HepG2 (cell line): ENCODE results near the gene GGA1. TPM values are rescaled to one million over a fixed set of nuclear protein-coding genes. Genes with fewer than 3 reads are reported as not detected.

ENCODE experiments used
- BORCS8-MEF2B ChIP-seq: sonication (generic); formaldehyde crosslinking; IDR thresholded peaks from 2 replicates; pipeline ENCODE4 v1.8.0; 2022; ENCODE audit warnings: mild to moderate bottlenecking, missing genetic modification reagents
- CAMTA2 ChIP-seq: sonication (generic); formaldehyde crosslinking; IDR thresholded peaks from 2 replicates; pipeline ENCODE4 v1.4.0; 2020; ENCODE audit warnings: mild to moderate bottlenecking, missing genetic modification reagents, borderline replicate concordance
- FOXC1 ChIP-seq: sonication (generic); formaldehyde crosslinking; IDR thresholded peaks from 2 replicates; pipeline ENCODE4 v1.8.0; 2022; ENCODE audit warnings: mild to moderate bottlenecking, missing genetic modification reagents, borderline replicate concordance
- GLI4 ChIP-seq: sonication (generic); formaldehyde crosslinking; IDR thresholded peaks from 2 replicates; pipeline ENCODE4 v1.5.1; 2020; ENCODE audit warnings: missing genetic modification reagents, mild to moderate bottlenecking, moderate library complexity, borderline replicate concordance
- HHEX ChIP-seq: IDR thresholded peaks from 2 replicates; pipeline ENCODE4 v1.6.1; 2016; ENCODE audit warnings: control low read depth
- IKZF4 ChIP-seq: sonication (generic); formaldehyde crosslinking; IDR thresholded peaks from 2 replicates; pipeline ENCODE4 v1.5.1; 2020; ENCODE audit warnings: borderline replicate concordance, mild to moderate bottlenecking, low read depth, missing genetic modification reagents; ENCODE audit errors: not compliant biosample characterization
- KMT2A ChIP-seq: sonication (generic); formaldehyde crosslinking; IDR thresholded peaks from 2 replicates; pipeline ENCODE4 v1.4.0; 2020; ENCODE audit warnings: missing genetic modification reagents
- MXD4 ChIP-seq: IDR thresholded peaks from 2 replicates; pipeline ENCODE4 v1.6.1; 2016; ENCODE audit warnings: mild to moderate bottlenecking, missing biosample characterization, missing genetic modification reagents
- NFE2L2 ChIP-seq: fragments of 150-350 bp; IDR thresholded peaks from 2 replicates; pipeline ENCODE4 v1.6.1; 2014; ENCODE audit warnings: low read length
- RELA ChIP-seq: sonication (generic); formaldehyde crosslinking; IDR thresholded peaks from 2 replicates; pipeline ENCODE4 v1.4.0; 2020; ENCODE audit warnings: missing genetic modification reagents
- SNAPC4 ChIP-seq: sonication (generic); formaldehyde crosslinking; IDR thresholded peaks from 2 replicates; pipeline ENCODE4 v1.4.0; 2020; ENCODE audit warnings: mild to moderate bottlenecking, missing genetic modification reagents
- SP2 ChIP-seq: sonication (generic); formaldehyde crosslinking; IDR thresholded peaks from 2 replicates; pipeline ENCODE4 v1.5.1; 2020; ENCODE audit warnings: mild to moderate bottlenecking, missing genetic modification reagents
- ZBTB25 ChIP-seq: IDR thresholded peaks from 2 replicates; pipeline ENCODE4 v1.6.1; 2018; ENCODE audit warnings: missing genetic modification reagents
- ZBTB7B ChIP-seq: sonication (generic); formaldehyde crosslinking; IDR thresholded peaks from 2 replicates; pipeline ENCODE4 v1.4.0; 2020; ENCODE audit warnings: missing genetic modification reagents
- ZNF17 ChIP-seq: sonication (generic); formaldehyde crosslinking; IDR thresholded peaks from 2 replicates; pipeline ENCODE4 v1.5.0; 2020; ENCODE audit warnings: mild to moderate bottlenecking, missing genetic modification reagents
- ZNF224 ChIP-seq: sonication (generic); formaldehyde crosslinking; IDR thresholded peaks from 2 replicates; pipeline ENCODE4 v1.5.0; 2020; ENCODE audit warnings: mild to moderate bottlenecking, missing genetic modification reagents
- ZNF615 ChIP-seq: sonication (generic); formaldehyde crosslinking; IDR thresholded peaks from 2 replicates; pipeline ENCODE4 v1.5.0; 2020; ENCODE audit warnings: mild to moderate bottlenecking, missing genetic modification reagents, borderline replicate concordance
- ZNF883 ChIP-seq: sonication (generic); formaldehyde crosslinking; IDR thresholded peaks from 2 replicates; pipeline ENCODE4 v1.5.1; 2020; ENCODE audit warnings: mild to moderate bottlenecking, missing genetic modification reagents; ENCODE audit errors: not compliant biosample characterization
- polyA plus RNA-seq, 8 experiments: library from polyadenylated mRNA; depleted of rRNA in 3 of 8; stranded (reverse) in 7 of 8; unstranded in 1 of 8; fragments of >200 nt; fragmentation: Illumina TruSeq in 4 of 8; extraction: Trizol in 4 of 8; gene quantifications; 2 replicates each; pipeline versions ENCODE4 v1.2.1 to v1.2.3, GENCODE V29; 2011 to 2016; ENCODE audit warnings: low read depth in 4 of 8, missing spikeins in 1 of 8, mixed read lengths in 1 of 8; ENCODE audit not compliant: insufficient read depth in 1 of 8
- total RNA-seq, 5 experiments: library from RNA; depleted of rRNA; stranded (reverse); fragments of >200 nt; fragmentation: Illumina TruSeq; extraction: Trizol; gene quantifications; 2 replicates each; pipeline ENCODE4 v1.2.3, GENCODE V29; 2016; ENCODE audit warnings: low read depth in 1 of 5
- TF ChIP-seq, protein P1 (sequence below): sonication (generic); formaldehyde crosslinking; IDR thresholded peaks from 2 replicates; pipeline ENCODE4 v1.4.0; 2020; ENCODE audit warnings: missing genetic modification reagents; ENCODE audit errors: not compliant biosample characterization
- TF ChIP-seq, protein P2 (sequence below): sonication (generic); formaldehyde crosslinking; IDR thresholded peaks from 2 replicates; pipeline ENCODE4 v1.8.0; 2022; ENCODE audit warnings: mild to moderate bottlenecking, missing genetic modification reagents, moderate library complexity

The GGA1 gene
- total and polyA plus RNA-seq, 2 of the 13 experiments (the other 11 are each of a cell fraction or from before 2014, with no cell fraction given) = 29.1 to 87.2 TPM

GRCh38 chr22:37559901-37560607 is 48.6 kb upstream of the GGA1 start, which contains the start of gene CDC42EP1 (continued):
- TF ChIP-seq ZBTB25 (CRISPR knock-in tag) = peak; percentile 88; the same call in 1 of the 2 replicates
- TF ChIP-seq ZNF615 = no peak
- TF ChIP-seq KMT2A (CRISPR knock-in tag) = no peak
- no peak for TF ChIP-seq ZNF224 (CRISPR knock-in tag)
- TF ChIP-seq, protein P1, sequence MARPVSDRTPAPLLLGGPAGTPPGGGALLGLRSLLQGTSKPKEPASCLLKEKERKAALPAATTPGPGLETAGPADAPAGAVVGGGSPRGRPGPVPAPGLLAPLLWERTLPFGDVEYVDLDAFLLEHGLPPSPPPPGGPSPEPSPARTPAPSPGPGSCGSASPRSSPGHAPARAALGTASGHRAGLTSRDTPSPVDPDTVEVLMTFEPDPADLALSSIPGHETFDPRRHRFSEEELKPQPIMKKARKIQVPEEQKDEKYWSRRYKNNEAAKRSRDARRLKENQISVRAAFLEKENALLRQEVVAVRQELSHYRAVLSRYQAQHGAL (CRISPR knock-in tag) = no peak
- peak; percentile 68; the same call in 1 of the 2 replicates for TF ChIP-seq CAMTA2 (CRISPR knock-in tag)
- no peak for TF ChIP-seq RELA (CRISPR knock-in tag)
- no peak for TF ChIP-seq HHEX (CRISPR knock-in tag)
- TF ChIP-seq, protein P2, sequence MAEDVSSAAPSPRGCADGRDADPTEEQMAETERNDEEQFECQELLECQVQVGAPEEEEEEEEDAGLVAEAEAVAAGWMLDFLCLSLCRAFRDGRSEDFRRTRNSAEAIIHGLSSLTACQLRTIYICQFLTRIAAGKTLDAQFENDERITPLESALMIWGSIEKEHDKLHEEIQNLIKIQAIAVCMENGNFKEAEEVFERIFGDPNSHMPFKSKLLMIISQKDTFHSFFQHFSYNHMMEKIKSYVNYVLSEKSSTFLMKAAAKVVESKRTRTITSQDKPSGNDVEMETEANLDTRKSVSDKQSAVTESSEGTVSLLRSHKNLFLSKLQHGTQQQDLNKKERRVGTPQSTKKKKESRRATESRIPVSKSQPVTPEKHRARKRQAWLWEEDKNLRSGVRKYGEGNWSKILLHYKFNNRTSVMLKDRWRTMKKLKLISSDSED = no peak
- TF ChIP-seq SNAPC4 = 0 out of 2 replicates have a peak, but pooled peaks have one; percentile 38
- TF ChIP-seq FOXC1 (CRISPR knock-in tag) = no peak
- TF ChIP-seq MXD4 (CRISPR knock-in tag) = peak; percentile 73
- TF ChIP-seq IKZF4 (CRISPR knock-in tag) = no peak
- TF ChIP-seq GLI4 (CRISPR knock-in tag) = no peak
- no peak for TF ChIP-seq ZNF883 (CRISPR knock-in tag)
- TF ChIP-seq SP2 (CRISPR knock-in tag) = 0 out of 2 replicates have a peak, but pooled peaks have one; percentile 25
- TF ChIP-seq ZBTB7B (CRISPR knock-in tag) = no peak
- TF ChIP-seq BORCS8-MEF2B (CRISPR knock-in tag) = peak; percentile 39; the same call in 1 of the 2 replicates
- no peak for TF ChIP-seq NFE2L2
- TF ChIP-seq ZNF17 = no peak
